Measurements from ENCODE around the gene ZSWIM1.

GRCh38 chr20:45910670-45911485 is 29.9 kb downstream of the ZSWIM1 start:
- TF ChIP-seq CTCF (IDR thresholded peaks at IDR 0.05; ENCODE audit: low read depth, low read length) (no peak), EZH2phosphoT487 (IDR thresholded peaks at IDR 0.05; ENCODE audit: low read depth) (no peak)
